Superior temporal gyrus (tissue), 1 donor: Measurements from ENCODE around the gene HYOU1.
"Not testable (repeated sequence)": the region's sequence is repeated elsewhere in the genome, so short reads cannot be mapped to it uniquely, and the experiment has no call there.

Experiments
- DNase-seq: peaks from one replicate; pipeline ENCODE4 v3.0.0-alpha.2; 2016; ENCODE audit errors: extremely low spot score

HYOU1 gene

DNA sequence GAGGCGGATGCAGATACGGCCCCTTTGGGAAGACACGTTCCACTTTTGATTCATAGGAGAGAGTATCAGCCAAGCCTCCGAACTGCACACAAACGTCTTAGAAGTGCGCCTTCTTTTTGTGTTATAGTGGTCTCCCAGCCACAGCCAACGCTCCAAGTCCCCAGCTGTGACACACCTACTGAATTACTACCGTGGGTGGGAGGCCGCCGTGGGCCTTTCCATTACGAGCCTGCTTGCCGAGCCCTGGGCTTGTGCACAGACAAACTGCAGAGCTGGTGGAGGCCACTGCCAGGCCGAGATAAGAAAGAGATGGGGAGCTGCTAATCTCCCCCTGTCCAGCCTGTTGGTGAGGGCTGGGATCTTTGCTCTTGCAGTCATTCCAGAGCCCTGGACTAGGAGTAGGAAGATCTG, 28.4 kb upstream of the HYOU1 start:
- DNase-seq = no peak

DNA sequence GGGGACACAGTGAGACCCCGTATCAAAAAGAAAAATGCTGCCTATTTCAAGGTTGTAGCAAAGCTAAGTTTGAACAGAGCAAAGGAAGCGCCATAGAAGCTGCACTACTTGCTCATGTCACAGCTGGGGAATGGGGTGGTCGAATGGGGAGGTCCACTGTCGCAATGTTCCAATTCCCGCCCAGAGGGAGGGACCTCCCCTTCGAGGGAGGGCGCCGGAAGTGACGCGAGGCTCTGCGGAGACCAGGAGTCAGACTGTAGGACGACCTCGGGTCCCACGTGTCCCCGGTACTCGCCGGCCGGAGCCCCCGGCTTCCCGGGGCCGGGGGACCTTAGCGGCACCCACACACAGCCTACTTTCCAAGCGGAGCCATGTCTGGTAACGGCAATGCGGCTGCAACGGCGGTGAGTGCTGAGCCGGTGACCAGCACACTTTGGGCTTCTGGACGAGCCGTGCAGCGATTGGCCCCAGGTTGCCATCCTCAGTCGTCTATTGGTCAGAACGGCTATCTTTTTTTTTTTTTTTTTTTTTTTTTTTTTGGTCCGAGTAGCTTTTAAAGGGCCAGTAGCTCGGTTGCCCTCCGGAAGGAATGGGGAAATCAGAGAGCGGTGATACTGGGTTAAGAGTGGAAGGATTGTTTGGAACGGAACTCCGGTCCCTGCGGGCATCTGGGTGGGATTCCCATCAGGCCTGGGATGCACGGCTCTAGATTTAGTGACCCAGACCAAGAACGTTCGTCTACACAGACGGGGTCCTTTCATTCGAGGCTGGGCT, 27.8 kb upstream of the HYOU1 start, which contains the start of gene HMBS:
Gene HMBS, plus strand, starts transcription at position 219 of the 774 bp plus-strand sequence. Its CDS starts 153 bp downstream, at position 372.
- peak; percentile 99 for DNase-seq

- DNase-seq = peak; percentile 86
Observed at GRCh38 chr11:119081682-119082260, 24.8 kb upstream of the HYOU1 start.

DNA sequence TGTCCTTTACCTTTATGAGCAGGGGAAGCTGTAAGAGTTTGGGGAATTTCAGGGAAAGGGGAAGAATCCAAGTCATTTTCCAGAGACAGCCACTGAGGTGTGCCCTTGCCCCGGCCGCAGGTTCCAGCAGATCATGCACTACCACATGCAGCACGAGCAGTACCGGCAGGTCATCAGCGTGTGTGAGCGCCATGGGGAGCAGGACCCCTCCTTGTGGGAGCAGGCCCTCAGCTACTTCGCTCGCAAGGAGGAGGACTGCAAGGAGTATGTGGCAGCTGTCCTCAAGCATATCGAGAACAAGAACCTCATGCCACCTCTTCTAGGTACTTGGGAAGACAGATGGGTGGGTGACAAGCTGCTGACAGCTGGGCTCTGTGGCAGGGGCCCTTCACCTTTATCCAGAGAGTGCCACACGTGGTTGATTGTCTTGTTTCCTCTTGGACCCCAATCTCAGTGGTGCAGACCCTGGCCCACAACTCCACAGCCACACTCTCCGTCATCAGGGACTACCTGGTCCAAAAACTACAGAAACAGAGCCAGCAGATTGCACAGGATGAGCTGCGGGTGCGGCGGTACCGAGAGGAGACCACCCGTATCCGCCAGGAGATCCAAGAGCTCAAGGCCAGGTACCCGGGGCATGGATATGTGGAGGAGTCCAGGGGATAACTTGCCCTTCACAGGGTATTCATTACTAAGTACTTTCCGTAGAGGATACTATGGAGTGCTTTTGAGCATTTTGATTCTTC, 21.8 kb upstream of the HYOU1 start:
- no peak for DNase-seq

DNA sequence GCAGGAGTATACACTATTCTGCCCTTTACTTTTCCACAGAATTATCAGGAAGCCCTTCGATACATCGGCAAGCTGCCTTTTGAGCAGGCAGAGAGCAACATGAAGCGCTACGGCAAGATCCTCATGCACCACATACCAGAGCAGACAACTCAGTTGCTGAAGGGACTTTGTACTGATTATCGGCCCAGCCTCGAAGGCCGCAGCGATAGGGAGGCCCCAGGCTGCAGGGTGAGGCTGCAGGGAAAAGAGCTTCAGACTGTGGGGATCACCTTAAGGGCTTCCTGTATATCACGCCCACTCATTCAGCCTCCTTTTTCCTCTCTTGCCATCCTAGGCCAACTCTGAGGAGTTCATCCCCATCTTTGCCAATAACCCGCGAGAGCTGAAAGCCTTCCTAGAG, 20.8 kb upstream of the HYOU1 start:
- no peak for DNase-seq

- peak; percentile 96 for DNase-seq
Observed at GRCh38 chr11:119067371-119068222, 10.6 kb upstream of the HYOU1 start, which contains the start of gene VPS11. TSS of gene VPS11 (plus strand) at chr11:119067818. CDS start at chr11:119067824, 6 bp downstream.

DNA sequence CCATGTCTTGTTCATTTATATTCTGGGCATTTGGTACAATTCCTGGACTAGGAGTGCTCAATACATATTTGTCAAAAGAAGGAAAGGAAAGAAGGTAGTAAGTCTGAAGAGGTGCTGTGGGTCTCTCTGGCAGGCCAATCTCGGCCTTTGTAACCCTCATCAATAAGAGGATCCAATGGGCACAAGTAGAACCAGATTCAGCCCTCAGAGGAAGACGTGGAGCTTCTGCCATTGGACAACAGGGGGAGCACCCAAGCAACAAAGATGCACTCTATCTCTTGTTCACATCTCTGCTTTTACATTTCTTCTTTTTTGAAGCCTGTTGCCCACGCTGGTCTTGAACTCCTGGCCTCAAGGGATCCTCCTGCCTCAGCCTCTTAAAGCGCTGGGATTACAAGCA, 8.4 kb upstream of the HYOU1 start:
- no peak for DNase-seq

DNA sequence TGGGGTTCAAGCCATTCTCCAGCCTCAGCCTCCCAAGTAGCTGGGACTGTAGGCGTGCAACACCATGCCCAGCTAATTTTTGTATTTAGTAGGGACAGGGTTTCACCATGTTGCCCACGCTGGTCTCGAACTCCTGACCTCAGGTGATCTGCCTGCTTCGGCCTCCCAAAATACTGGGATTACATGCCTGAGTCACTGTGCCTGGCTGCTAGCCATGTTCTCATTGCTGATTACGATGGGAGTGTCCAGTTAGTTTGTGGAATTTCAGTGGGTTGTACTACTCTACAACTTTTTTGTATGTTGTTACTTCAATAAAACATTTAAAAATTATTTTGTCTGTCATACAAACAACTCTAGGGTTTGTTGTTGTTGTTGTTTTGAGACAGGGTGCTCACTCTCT, 5.8 kb upstream of the HYOU1 start:
- DNase-seq = no peak

DNA sequence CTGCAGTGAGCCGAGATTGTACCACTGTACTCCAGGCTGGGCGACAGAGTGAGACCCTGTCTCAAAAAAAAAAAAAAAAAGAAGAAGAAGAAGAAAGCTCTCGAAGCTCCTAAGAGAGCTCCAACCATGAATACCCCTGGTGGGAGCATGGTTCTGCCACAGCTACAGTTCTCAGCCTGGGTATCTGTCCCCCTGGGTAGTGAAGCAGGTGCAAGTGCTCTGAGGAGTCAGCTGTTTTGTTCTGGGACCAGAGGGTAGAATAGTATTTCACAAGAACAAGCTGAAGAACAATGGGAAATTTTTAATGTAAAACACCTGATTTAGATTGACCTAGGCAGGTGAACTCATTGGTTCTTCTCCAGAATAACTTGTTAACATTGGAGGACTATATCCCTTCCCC, 4.3 kb upstream of the HYOU1 start:
- DNase-seq = no peak

GRCh38 chr11:119059128-119059527, 2.1 kb upstream of the HYOU1 start:
- not testable (repeated sequence) for DNase-seq

GRCh38 chr11:119056421-119056999, 495 bp downstream of the HYOU1 start:
- DNase-seq = no peak

GRCh38 chr11:119055901-119056300, 1.1 kb downstream of the HYOU1 start:
- no peak for DNase-seq

- DNase-seq = no peak
Observed at GRCh38 chr11:119054418-119054817, 2.6 kb downstream of the HYOU1 start.

- no peak for DNase-seq
Observed at GRCh38 chr11:119052163-119052814, 4.7 kb downstream of the HYOU1 start.

DNA sequence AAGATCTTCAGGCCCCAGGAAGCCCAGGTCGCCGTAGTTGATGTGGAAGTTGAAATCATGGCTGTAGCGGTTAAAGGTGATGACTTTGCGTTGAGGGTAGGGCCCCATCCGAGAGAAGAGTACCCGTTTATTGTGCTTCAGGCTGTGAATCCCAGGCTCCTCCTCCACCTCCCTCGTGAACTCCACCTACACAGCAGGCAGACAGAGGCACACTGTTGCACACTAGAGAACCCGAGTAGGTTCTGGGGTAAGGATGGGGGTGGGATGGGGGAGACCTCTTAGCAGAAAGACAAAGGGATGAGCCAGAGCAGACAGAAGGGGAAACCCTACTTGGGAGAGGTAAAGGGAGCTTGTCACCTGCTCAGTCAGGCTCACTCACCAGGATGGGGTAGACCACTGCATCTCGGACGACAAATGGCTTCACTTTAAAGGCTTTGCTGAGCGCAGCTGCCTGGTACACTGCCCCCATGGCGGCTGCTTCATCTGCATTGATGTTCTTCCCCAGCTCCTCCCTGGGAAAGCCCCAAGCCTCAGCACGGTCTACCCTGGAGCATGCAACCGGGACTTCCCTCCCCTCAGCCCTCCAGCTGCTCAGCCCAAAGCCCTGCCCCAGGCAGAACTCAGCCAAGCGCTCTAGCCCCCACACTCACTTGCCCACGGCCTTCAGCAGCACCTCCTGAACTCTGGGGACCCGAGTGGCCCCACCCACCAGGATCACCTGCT, 5.4 kb downstream of the HYOU1 start:
- no peak for DNase-seq

GRCh38 chr11:119049081-119049480, 7.9 kb downstream of the HYOU1 start:
- DNase-seq = no peak

GRCh38 chr11:119048644-119049043, 8.4 kb downstream of the HYOU1 start:
- no peak for DNase-seq

- no peak for DNase-seq
Observed at GRCh38 chr11:119047205-119047604, 9.8 kb downstream of the HYOU1 start.

- no peak for DNase-seq
Observed at GRCh38 chr11:119046489-119046888, 10.5 kb downstream of the HYOU1 start.

GRCh38 chr11:119044708-119045107, 12.3 kb downstream of the HYOU1 start:
- no peak for DNase-seq
